Body of pancreas (tissue), 4 donors: Measurements from ENCODE around the gene TM9SF1.

Source experiments
- CTCF ChIP-seq, 7 experiments: fragments of 450-650 bp in 4 of 7; fragments of 200-600 bp in 3 of 7; sonication (generic) in 3 of 7; IDR thresholded peaks; one replicate each; pipeline ENCODE4 v1.5.1; 2016 to 2019; ENCODE audit warnings: antibody characterized with exemption in 7 of 7
- POLR2A ChIP-seq, 3 donors: fragments of 450-650 bp; IDR thresholded peaks; one replicate each; pipeline ENCODE4 v1.6.1; 2016; ENCODE audit warnings: antibody characterized with exemption in 3 of 3, mild to moderate bottlenecking in 2 of 3

GRCh38 chr14:24146978-24147760 lies 48.1 kb downstream of the TM9SF1 start, which contains the start of gene RNF31:
- peak in 1 of 7 experiments; percentile 3 for TF ChIP-seq CTCF (IDR thresholded peaks at IDR 0.05)
- peak in 2 of 3 donors; percentile 67 to 76 for TF ChIP-seq POLR2A (IDR thresholded peaks at IDR 0.05)
